Stomach smooth muscle (tissue), 2 donors: Measurements from ENCODE around the gene ANKRD45.
"Not testable (repeated sequence)": the region's sequence is repeated elsewhere in the genome, so short reads cannot be mapped to it uniquely, and the experiment has no call there.

ENCODE experiments used
- H3K27ac ChIP-seq: one replicate; pipeline ENCODE4 v1.7.0; 2013; ENCODE audit warnings: mild to moderate bottlenecking, low read length, inconsistent platforms
- H3K27me3 ChIP-seq, 2 donors: one replicate each; pipeline ENCODE4 v1.7.0; 2013; ENCODE audit warnings: low read length in 2 of 2; ENCODE audit not compliant: insufficient read depth in 2 of 2, control insufficient read depth in 1 of 2
- H3K36me3 ChIP-seq, 2 donors: one replicate each; pipeline ENCODE4 v1.7.0; 2013; ENCODE audit warnings: low read length in 2 of 2; ENCODE audit not compliant: control insufficient read depth in 2 of 2, insufficient read depth in 2 of 2
- H3K4me1 ChIP-seq: one replicate; pipeline ENCODE4 v1.7.0; 2013; ENCODE audit warnings: low read length; ENCODE audit not compliant: control insufficient read depth, insufficient read depth
- H3K4me3 ChIP-seq, 2 donors: one replicate each; pipeline ENCODE4 v1.7.0; 2013; ENCODE audit warnings: low read length in 2 of 2
- H3K9ac ChIP-seq, 2 donors: one replicate each; pipeline ENCODE4 v1.7.0; 2013; ENCODE audit warnings: low read length in 2 of 2, mild to moderate bottlenecking in 1 of 2
- H3K9me3 ChIP-seq, 2 donors: one replicate each; pipeline ENCODE4 v1.7.0; 2013; ENCODE audit warnings: low read length in 2 of 2; ENCODE audit not compliant: control insufficient read depth in 2 of 2
- donor health status: healthy.
- donor health status: Pancreatic carcinoma.

ANKRD45 gene

DNA sequence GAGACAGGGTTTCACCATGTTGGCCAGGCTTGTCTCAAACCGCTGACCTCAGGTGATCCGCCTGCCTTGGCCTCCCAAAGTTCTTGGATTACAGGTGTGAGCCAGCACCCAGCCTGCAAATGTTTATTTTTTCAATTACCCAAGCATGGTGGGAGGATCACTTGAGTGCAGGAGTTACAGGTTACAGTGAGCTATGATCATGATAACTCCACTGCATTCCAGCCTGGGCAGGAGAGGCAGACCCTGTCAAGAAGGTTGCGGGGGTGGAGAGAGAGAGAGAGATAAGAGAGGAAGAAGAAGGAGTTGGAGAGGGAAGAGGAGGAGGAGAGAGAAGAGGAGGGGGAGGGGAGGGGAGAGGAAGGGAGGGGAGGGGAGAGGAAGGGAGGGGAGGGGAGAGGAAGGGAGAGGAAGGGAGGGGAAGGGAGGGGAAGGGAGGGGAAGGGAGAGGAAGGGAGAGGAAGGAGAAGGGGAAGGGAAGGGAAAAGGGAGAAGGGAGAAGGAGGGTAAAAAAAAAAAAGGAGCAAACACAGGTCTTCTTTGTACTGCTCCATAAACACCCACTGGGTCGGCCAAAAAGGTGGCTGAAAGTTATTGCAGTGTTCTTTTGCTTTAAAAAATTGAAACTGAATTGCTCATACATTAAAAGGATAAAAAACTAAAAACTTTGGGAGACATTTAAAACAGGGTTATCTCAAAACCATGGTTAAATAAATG lies 61.0 kb downstream of the ANKRD45 start:
- Histone ChIP-seq H3K9me3 (no peaks in the 10 kb centered on the region), H3K27ac (no peak overlapping the region), H3K9ac (no peak overlapping the region), H3K4me1 (no peaks in the 10 kb centered on the region), H3K4me3 (no peak overlapping the region), H3K36me3 (no peaks in the 10 kb centered on the region), H3K27me3 (no peaks in the 10 kb centered on the region)

DNA sequence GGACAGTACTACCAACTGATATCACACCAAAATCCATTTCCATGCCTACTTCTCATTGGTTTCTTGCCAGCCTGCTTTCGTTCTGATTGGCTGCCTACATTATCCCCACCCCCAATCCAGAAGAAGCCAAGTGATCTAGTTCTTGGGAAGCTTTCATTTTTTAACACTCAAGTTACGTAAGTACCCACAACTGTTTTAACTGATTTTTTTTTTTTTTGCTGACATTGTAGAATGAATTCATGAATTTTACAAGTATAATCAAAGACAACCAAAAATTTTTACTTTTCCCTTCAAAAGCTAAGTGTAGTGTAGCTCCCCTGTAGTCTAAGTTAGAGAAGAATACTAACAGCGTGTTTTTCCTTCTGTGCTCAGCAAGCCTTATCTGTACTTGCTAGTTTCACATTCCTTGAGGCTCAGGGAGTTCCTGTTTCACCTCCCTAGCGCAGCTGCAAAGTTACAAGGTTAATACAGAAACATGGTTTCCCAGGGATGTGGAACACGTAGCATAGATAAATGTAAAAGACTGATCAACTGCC lies 66.5 kb downstream of the ANKRD45 start, which contains the start of gene SLC9C2:
TSS of gene SLC9C2 (minus strand) at position 17 of the 536 bp plus-strand sequence. CDS start 1,296 bp downstream, outside the sequence.
- H3K27ac ChIP-seq, result no peak within 1 kb of the TSS
- peak within 1 kb of the TSS in 1 of 2 donors; percentile 36 for H3K9ac ChIP-seq
- H3K9me3 ChIP-seq, result no peaks in the 10 kb centered on the region
- H3K4me3 ChIP-seq, result peak within 1 kb of the TSS in 1 of 2 donors; percentile 61
- no peaks in the 10 kb centered on the region for H3K27me3 ChIP-seq
- H3K4me1 ChIP-seq, result no peaks in the 10 kb centered on the region
- H3K36me3 ChIP-seq, result no peaks in the 10 kb centered on the region

DNA sequence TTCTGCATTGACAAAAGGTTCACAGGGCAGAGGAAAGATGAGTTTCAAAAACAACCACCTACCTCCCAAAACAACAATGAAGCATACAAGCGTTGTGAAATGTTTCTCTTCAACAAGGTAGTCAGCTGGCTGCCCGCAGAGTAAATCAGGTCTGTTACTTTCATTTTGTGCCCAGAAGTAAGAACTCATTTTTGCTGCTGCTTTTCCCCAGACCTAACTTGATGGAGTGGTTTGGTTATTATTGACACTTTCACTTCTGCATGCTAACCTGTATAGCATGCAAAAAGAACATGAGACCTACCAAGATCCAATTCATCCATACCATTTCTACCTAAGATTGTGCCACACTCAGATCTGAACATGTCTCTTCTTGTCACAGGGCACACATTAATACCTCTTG lies 68.1 kb downstream of the ANKRD45 start:
- no peaks in the 10 kb centered on the region for H3K4me1 ChIP-seq
- no peaks in the 10 kb centered on the region for H3K27me3 ChIP-seq
- H3K9ac ChIP-seq, result no peak overlapping the region
- H3K27ac ChIP-seq, result no peak overlapping the region
- no peaks in the 10 kb centered on the region for H3K36me3 ChIP-seq
- no peak overlapping the region for H3K4me3 ChIP-seq
- H3K9me3 ChIP-seq, result no peaks in the 10 kb centered on the region

GRCh38 chr1:173596097-173596825 lies 73.4 kb downstream of the ANKRD45 start:
- no peak overlapping the region for H3K4me3 ChIP-seq
- no peak overlapping the region for H3K9ac ChIP-seq
- H3K27me3 ChIP-seq, result no peaks in the 10 kb centered on the region
- H3K36me3 ChIP-seq, result no peaks in the 10 kb centered on the region
- no peak overlapping the region for H3K27ac ChIP-seq
- no peaks in the 10 kb centered on the region for H3K9me3 ChIP-seq
- no peaks in the 10 kb centered on the region for H3K4me1 ChIP-seq

DNA sequence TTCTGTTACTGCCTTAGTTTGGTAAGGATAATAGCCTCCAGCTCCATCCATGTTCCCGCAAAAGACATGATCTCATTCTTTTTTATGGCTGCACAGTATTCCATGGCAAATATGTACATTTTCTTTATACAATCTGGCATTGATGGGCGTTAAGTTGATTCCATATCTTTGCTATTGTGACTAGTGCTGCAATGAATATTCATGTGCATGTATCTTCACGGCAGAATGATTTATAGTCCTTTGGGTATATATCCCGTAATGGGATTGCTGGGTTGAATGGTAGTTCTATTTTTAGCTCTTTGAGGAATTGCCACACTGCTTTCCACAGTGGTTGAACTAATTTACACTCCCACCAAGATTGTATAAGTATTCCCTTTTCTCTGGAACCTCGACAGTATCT lies 78.5 kb downstream of the ANKRD45 start:
- H3K4me3 ChIP-seq, H3K4me1 ChIP-seq, H3K27me3 ChIP-seq: not testable (repeated sequence)

GRCh38 chr1:173590557-173590956 lies 79.1 kb downstream of the ANKRD45 start:
- no peaks in the 10 kb centered on the region for H3K36me3 ChIP-seq
- H3K9ac ChIP-seq, result no peak overlapping the region
- no peak overlapping the region for H3K4me3 ChIP-seq
- no peaks in the 10 kb centered on the region for H3K9me3 ChIP-seq
- H3K27me3 ChIP-seq, result no peaks in the 10 kb centered on the region
- H3K27ac ChIP-seq, result no peak overlapping the region
- H3K4me1 ChIP-seq, result no peaks in the 10 kb centered on the region

More for the DNA sequence above, 78.5 kb downstream of the ANKRD45 start:
- not testable (repeated sequence) for H3K27ac ChIP-seq, H3K36me3 ChIP-seq, H3K9ac ChIP-seq, H3K9me3 ChIP-seq

DNA sequence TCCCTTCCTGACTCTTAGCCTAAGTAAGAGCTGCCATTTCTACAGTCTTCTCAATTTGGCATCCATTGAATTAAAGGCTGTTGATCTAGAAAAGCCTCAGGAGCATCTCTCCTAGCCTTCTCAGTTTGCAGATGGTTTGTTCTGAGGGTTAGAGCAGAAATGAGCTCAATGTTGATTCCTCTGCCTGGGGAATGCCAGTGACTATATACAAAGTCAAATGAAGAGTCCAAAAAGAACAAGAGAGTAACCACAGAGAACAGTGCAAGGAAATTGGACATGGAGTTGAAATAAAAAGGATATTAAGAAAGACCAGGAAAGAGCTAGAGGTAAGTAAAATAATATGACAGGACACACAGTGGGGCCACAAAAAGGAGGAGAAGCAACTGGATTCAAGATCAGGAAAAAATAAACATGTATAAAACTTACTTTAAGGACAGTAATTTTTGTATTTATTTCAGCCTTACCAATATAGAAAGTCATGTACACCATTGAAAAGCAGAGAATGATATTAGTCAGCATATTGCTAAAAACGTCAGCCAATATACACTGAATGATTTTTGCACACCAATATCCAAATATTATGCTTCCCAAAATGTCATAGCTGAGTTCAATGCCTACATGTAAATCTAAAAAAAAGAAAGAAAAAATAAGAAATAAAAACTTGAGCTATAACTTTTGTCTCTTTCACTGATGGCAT lies 88.1 kb downstream of the ANKRD45 start:
- Histone ChIP-seq H3K4me3 (no peak overlapping the region), H3K9ac (no peak overlapping the region), H3K36me3 (no peaks in the 10 kb centered on the region), H3K4me1 (no peaks in the 10 kb centered on the region), H3K27me3 (peaks cover 0 to 4% of the 10 kb centered on the region in 2 donors), H3K9me3 (no peaks in the 10 kb centered on the region), H3K27ac (no peak overlapping the region)

GRCh38 chr1:173580658-173581057 lies 89.0 kb downstream of the ANKRD45 start:
- H3K9ac ChIP-seq, result no peak overlapping the region
- no peak overlapping the region for H3K4me3 ChIP-seq
- H3K36me3 ChIP-seq, result no peaks in the 10 kb centered on the region
- peaks cover 0 to 4% of the 10 kb centered on the region in 2 donors for H3K27me3 ChIP-seq
- H3K4me1 ChIP-seq, result no peaks in the 10 kb centered on the region
- no peak overlapping the region for H3K27ac ChIP-seq
- no peaks in the 10 kb centered on the region for H3K9me3 ChIP-seq

- Histone ChIP-seq H3K27ac (no peak overlapping the region), H3K27me3 (peaks cover 0 to 4% of the 10 kb centered on the region in 2 donors), H3K4me3 (no peak overlapping the region), H3K36me3 (no peaks in the 10 kb centered on the region), H3K4me1 (no peaks in the 10 kb centered on the region), H3K9ac (no peak overlapping the region), H3K9me3 (no peaks in the 10 kb centered on the region)
These were observed 89.6 kb downstream of the ANKRD45 start for GRCh38 chr1:173580071-173580470.

GRCh38 chr1:173573596-173573995 lies 96.1 kb downstream of the ANKRD45 start:
- Histone ChIP-seq H3K9me3 (no peaks in the 10 kb centered on the region), H3K9ac (no peak overlapping the region), H3K27me3 (no peaks in the 10 kb centered on the region), H3K36me3 (no peaks in the 10 kb centered on the region), H3K27ac (no peak overlapping the region), H3K4me3 (no peak overlapping the region), H3K4me1 (no peaks in the 10 kb centered on the region)
